Activated gamma-delta T cell treated with anti-CD3 and anti-CD28 coated beads, Interleukin-2, amount 50 U/mL, for 16 hours (primary cell): ENCODE measurements around the gene DYRK3.
"Not testable (repeated sequence)": the region's sequence is repeated elsewhere in the genome, so short reads cannot be mapped to it uniquely, and the experiment has no call there.

Experiments
- DNase-seq: peaks from one replicate; pipeline ENCODE4 v3.0.0-alpha.2; 2020; ENCODE audit warnings: low read depth

Gene DYRK3

DNA sequence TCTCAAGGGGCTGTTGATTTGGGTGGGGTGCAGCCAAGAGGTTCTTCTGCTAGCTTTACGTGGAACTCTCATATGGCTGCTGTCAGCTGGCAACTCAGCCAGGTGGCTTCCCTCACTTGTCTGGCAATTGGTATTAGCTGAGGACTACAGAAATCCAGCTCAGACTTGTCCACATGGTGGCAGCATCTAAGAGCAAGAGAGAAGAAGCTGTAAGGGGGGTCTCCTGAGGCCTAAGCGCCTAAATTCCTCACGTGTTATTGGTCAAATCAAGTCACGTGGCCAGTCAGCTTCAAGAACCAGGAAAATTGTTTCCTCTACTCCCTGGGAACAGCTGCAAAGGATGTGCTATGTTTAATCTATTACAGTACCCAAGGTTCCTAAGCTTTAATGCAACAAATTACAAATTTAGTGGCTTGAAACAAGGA is 4.2 kb upstream of the DYRK3 start:
- DNase-seq = no peak

DNA sequence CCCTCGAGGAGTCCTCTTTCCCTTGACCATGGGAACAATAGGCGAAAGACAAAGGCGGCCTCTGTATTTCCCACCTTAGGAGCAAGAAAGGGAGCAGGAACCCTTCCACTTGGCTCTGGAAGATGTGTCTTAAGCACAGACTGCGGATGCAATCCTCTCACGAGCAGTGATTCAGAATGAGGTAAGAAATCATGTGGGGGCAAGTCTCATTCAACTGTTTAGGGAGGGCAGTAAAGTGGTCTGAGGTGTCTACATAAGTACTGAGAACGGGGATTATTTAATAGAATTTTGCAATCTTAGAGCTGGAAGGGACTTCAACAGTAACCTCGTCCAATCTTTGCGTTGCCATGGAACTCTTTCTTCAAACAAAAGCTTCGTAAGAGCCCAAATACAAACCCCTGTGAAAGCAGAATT is 1.6 kb upstream of the DYRK3 start:
- DNase-seq = no peak

DNA sequence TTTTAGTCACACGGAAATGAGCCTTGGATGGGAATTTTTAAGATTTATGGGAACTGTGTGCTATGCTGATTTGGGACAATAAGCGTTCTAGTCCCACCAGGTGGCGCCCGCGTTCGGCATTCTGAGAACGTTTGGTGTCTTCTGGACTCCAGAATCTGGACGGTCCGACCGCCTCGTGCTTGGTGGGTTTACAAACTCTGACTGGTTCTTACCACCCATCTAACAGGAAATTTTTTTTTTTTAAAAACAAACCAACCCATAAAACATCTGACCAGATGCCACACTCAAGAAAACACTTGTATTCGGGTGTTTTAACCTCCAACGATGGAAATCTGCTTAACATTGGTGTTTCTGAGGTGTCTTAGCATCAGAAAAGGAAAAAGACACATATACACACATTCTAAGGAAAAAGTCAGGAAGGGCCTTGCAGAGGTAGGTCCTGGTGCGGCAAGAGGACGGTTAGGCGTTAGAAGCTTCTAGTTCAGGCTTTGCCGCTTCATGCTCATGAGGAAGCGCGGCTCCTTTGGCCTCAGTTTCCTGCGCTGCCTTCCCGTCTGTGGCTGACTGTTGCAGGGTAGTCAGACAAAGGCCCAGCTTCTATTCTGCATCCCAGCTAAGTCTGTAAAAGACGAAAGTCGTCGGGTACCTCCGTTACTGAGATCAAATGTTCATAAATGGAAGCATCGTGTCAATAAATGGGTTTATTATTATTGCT is 814 bp upstream of the DYRK3 start:
- peak; percentile 57 for DNase-seq

DNA sequence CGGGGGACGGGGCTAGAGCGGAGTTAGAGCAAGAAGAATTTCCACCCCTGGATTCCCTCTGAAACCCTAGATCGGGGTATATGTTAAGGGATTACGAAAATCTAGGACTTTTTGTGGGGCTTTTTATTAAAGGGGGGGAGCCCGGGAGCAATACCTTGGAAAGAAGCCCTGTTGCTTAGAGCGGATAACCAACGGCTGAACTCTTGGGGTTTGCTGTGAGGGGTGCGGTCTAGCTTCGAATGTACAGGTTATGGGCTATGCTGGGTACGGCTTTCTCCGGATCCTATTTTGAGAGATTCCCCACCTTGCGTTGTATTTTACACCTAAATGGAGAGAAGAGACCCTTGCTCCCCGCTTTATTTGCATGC is 626 bp downstream of the DYRK3 start:
- DNase-seq = no peak

DNA sequence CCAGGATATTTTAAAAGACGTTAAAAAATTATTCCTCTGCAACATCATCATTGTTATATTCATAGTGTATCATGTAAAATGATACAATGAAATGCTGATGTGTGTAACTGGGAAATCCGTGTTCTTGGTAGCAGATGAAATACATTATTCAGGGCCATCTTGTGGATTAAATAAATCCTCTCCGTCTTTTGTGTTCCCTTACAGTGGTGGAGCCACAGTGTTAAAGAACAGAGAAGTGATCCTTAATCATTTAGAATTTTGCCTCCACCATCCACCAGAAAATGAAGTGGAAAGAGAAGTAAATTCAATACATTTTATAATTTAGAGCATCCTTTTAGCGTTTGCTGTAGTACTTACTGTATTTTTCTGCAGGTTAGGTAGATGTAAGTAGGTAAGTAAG is 1.3 kb downstream of the DYRK3 start:
- no peak for DNase-seq

DNA sequence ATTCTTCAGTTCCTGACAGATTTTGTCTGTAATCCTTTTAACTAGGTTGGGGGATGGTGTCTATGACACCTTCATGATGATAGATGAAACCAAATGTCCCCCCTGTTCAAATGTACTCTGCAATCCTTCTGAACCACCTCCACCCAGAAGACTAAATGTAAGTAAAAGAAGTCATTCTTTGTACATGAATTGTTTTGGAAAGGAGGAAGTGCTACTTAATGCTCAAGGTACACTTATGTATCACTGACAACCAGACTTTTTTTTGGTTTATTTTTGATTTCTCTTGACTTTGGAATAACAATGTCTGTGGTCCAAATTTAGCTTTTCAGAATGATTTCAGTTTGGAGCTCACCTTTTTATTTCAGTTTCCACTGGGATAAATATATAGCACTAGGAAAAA is 2.3 kb downstream of the DYRK3 start:
- no peak for DNase-seq

DNA sequence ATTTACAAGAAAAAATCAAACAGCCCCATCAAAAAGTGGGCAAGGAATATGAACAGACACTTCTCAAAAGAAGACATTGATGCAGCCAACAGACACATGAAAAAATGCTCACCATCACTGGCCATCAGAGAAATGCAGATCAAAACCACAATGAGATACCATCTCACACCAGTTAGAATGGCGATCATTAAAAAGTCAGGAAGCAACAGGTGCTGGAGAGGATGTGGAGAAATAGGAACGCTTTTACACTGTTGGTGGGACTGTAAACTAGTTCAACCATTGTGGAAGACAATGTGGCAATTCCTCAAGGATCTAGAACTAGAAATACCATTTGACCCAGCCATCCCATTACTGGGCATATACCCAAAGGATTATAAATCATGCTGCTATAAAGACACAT is 6.7 kb downstream of the DYRK3 start:
- not testable (repeated sequence) for DNase-seq

DNA sequence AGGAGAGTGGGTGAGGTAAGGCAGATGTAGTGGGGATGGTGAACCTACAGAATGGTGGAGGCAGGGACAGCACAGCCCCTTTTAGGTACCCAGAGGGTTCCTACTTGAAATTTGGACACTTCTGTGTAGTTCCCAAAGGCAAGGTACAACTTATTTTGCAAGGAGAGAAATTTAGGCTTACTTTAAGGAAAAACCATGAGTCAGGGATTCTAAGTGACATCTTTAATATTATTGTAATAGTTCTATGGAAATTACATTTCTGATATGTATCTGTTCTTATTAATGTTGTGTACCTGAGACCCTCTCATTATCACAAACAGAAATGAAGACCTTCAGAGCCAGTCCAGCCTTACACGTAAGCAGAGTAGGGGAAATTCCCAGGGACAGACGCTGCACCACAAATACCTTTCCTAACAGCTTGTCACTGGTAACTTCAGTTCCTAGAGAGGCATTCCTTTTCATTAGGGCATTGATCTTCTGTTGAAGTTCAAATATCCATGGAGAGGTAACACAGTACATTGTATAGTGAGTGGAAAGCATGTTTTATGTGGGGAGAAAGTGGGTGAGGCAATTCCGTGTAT is 7.9 kb downstream of the DYRK3 start:
- no peak for DNase-seq

DNA sequence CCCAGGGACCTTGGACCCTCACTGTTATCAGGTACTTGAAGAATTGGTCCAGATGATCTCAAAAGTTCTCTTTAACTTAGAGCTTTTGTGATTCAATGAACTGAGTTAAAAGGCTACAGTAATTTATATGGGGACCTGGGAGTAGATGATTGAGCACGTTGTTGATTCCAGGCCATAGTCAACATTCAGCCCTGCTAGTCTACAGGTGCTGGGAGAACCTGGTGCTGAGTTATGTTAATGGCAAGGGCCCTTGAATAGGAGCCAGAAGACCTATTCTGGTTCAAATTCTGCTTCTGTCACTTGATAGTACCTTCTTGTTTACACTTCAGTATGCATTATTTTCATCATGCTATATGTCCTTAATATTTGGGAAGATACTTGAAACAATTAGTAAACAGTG is 11.2 kb downstream of the DYRK3 start:
- no peak for DNase-seq

DNA sequence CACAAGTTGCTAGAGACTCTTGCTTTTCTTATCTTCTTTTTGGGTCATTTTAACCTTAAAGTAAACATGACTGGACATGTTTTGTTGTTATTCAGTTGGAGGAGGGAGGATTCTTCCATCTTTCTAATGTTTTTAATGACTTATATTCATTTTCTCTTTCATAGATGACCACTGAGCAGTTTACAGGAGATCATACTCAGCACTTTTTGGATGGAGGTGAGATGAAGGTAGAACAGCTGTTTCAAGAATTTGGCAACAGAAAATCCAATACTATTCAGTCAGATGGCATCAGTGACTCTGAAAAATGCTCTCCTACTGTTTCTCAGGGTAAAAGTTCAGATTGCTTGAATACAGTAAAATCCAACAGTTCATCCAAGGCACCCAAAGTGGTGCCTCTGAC is 11.9 kb downstream of the DYRK3 start:
- DNase-seq = no peak

DNA sequence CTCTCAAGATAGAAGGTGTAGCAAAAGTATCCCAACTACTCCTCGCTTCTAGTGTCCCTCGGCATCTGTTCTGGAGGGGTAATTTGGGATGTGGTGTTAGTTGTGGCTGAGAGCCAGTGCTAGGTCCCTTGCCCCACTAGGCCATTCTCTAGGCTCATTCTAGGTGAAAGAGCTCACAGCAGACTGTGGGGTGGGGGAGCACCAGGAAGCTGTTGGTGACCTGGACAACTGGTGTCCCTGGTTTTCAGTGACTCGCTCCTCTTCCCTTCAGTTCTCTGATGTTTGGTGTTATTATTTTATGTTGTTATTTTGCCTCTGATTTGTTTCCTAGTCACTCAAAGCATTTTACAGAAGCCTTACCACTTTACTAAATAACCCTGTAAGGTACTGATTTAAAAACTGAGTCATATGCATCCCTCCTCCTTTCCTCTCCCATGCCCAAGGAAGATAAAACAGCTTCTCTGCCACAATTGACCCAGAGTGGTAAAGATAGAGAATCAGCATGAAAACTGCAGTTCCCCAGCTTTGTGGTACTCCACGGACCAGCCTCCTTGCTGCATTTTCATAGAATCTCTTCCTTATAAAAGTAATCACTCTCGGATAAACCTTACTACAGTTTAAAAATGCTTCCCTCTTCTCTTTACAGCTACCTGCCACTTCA is 14.1 kb downstream of the DYRK3 start:
- no peak for DNase-seq

DNA sequence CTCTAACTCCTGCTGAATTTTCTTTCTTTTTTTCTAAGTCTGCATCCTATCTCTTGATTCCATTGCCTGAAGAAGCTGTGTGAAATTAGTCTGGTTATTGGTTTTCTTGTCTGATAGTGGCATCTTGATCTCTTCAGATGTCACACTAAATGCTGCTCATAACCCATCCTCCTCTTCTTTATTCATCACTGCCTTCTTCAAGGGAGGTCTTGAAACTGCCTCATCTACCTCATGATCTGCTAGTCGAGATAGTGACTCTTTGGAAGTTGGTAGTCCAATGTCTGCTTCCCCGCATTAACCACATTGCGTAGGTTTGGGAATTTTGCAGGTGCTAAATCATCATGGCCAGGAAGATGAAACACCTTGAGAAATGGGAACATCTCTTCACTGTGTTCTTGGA is 15.7 kb downstream of the DYRK3 start:
- no peak for DNase-seq

DNA sequence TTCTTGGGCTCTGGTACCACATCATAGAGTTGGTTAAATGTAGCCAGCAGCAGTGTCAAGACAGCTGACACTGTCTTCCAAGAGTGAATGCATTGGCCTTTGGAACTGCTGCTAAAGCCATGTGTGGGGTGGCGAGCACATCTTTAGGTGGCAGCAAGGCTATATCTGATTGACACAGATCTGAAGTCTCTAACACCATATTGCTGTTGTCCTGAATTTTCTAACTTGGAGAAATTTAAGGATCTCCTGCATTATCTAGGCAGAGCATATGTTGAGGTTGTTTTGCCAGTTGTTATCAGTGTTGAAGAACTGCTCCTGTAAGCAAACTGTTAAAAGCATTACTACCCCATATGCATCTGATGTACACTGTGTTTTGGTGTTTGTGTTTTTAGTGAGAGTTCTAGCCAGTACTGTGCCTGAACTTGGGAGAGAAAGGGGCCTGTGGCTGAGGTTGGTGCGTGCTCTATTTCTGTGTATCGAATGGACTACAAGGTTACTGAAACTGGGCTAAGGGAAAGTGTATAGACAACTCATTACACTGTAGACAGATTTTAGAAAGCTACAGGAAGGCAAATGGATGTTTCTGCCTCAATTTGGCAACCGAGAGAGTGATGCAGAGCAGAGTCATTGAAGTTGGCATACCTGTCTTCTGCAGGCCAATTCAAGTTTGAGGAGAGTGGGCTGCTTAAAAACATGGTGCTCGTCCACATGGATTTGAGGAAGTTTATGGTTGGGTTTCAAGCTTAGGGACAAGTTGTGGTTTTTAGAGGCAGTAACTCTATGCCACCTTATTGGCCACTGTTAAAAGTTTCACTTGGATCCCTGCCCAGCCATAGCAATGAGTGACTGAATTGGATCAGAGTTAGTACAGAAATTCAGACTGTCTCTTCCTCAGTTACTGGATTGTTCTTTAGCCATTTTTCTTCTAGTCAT is 16.9 kb downstream of the DYRK3 start:
- no peak for DNase-seq

DNA sequence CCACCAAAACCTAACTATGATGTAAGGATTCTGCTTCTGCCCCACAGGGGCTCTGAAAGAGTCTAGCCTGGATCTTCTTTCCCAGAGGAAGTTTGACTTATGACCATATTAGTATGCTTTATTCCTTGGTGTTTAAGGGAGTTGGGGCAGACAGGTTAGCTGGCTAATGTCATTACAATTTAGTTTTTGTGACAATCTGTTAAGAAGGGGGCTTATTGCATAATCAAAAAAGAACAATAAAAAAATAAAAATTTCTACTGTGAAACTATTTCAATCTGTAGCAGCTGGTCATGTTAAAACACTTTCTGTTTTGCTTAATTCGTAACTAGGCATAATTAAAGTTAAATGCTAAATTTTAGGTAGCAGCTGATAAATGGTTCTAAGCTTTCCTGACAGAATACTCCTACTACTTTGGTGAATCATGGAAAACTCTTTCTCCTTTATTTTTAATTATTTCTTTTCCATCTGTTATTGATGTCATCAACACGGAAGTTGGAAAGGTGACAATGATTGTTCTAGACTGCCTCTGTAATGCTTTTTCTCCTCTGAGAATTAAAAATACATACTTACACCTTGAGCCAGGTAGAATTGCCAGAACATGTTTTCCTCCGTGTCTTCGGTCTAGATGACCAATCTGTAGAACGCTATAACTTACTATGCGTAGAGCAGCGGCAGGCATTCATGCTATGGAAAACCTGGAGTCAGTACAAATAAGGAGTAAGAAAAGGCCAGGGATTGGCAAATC is 18.6 kb downstream of the DYRK3 start:
- no peak for DNase-seq

DNA sequence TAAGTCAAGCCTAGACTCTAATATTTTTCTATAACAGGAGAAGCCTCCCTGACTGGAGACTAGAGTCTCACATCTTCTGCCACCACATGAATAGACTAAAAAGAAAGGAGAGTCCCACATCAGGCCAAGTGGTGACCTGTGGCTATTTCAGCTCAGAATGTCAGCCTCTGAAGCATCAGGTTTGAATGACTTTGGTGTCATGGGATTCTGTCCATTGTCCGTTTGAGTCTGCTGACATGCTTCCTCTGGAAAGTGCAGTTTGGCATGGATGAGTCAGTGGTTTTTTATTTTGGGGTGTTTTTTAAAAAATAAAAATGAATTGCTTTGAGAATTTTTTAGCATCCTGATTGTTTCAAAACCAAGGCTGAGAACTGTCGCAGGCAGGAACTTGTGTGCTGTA is 19.5 kb downstream of the DYRK3 start:
- DNase-seq = no peak

DNA sequence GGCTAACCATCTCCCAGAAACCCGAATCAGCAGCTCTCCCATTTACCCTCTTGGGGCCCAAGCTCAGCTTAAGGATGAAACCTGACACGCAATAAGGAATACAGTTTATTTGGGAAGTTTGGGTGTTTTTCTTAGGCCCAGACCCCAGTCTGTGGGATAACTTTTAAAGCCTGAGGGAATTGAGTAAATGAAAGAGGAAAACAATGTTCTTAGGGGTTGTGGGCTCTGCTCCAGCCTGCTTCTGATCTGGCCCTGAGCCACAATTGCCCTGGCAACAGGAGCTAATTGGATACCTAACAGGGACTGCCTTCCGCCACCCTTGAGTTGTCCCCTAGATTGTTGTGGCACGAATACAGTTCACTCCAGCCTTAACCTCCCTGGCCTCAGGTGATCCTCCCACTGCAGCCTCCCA is 20.1 kb downstream of the DYRK3 start:
- DNase-seq = no peak

DNA sequence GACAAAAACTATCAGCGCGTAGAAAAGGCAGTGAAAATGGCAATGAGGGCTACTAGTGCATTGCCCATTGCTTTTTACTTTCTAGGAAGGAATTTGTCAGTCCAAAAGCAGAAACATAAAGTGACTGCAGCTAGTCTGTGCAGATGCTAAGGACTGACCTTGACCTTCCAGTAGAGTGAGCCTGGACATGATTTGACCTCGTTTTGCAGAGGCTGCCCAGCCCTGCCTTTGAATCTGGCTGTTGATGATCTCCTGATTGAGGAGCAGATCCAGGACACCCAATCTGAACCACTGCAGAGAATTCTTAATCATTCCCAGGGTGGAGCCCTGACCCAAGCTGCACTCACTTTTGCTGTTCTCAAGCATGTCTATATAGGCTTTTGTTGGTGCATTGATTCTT is 21.6 kb downstream of the DYRK3 start:
- DNase-seq = no peak

DNA sequence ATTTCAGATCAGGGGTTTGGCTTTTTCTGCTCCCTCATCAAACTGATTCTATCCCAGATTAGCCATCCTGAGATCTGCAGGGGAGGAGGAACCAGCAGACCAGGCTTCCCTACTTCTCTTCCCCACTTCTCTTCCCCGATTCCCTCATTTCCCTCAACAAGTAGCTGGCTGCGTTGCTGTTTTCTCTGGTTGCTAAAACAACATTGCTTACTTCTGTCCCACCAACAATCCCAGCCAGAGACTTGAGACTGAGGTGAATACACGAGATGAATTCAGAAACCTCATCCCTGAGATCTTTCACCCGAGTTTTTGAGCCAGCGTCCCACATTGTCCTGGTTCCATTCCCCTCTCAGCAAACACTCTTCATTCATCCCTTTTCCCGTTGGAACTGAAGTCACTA is 22.4 kb downstream of the DYRK3 start:
- DNase-seq = no peak

DNA sequence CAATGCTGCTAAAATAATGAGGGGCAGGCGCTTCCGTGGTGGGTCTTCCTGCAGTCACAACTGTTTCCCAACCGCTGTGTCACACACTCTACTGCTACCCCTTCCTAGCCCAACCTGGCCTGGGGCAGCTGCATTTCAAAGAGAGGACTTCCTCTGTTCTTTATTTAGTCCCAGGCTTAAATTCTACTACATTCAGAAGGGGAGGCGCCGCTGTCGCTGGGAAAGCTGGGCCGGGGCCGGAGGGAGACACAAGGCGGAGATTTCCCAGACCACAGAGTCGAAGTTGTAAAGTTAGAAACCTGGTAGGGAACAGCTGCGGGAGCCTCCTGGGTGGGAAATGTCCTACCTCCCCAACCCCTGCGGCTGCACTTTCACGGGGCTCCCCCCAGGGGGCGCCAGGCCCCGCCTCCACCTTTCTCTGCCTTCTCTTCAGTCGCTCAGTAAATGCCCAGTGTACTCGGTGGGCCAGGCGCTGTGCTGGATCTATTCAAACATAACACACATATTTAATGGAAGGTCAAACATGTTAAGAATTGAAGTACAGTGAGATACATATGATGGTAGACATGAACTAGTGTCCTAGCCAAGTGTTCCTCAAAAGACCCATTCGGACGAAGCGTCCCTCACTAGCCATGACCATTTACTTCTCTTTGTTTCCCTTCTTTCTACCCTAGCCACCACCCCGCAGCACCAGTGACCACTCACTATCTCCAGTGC is 23.1 kb downstream of the DYRK3 start:
- peak; percentile 20 for DNase-seq

DNA sequence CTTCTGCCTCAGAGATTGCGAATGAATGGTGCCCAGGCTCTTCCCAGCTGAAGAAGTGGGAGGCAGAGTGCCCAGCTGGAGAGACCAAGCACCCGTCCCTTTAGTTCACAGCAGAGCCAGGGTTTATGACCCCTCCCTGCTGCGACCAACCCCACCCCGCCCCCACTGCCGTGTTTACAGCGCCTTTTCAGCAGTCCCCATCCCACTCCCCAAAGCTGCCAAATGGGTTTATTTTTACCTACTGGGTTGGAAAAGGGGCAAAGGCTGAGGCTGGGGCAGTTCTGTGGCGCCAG is 23.6 kb downstream of the DYRK3 start:
- no peak for DNase-seq

DNA sequence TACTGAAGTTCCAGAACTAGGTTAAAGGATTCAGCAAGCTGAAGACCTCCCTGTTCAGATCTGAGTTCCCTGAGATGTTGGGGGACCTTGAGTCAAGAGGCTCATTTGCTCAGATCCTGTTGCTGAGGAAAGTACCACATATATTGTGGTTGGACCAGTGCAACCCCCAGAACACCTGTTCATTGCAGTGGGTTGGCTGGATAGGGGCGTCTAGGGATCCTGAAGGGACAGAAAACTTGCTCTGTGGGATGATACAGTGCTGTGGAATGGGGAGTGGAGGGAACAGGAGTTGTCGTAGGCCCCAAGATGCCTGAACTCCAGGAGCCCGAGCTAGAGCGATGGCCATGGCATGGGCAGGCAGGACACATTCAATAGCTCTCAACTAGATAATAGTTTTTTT is 24.8 kb downstream of the DYRK3 start:
- no peak for DNase-seq
